Ishikawa (cell line): ENCODE results near the gene OR14C36.

Experiments used
- CREB1 ChIP-seq: IDR thresholded peaks from 2 replicates; pipeline ENCODE4 v1.6.1; 2012; ENCODE audit warnings: low read depth
- EGR1 ChIP-seq: IDR thresholded peaks from 2 replicates; pipeline ENCODE4 v1.6.1; 2012
- TAF1 ChIP-seq: IDR thresholded peaks from 2 replicates; pipeline ENCODE4 v1.6.1; 2012; ENCODE audit warnings: low read depth, mild to moderate bottlenecking
- TEAD4 ChIP-seq: IDR thresholded peaks from 2 replicates; pipeline ENCODE4 v1.6.1; 2012
- YY1 ChIP-seq: IDR thresholded peaks from 2 replicates; pipeline ENCODE4 v1.6.1; 2012; ENCODE audit warnings: low read depth
- TF ChIP-seq, protein P1 (sequence below): IDR thresholded peaks from 2 replicates; pipeline ENCODE4 v1.6.1; 2012; ENCODE audit warnings: low read depth, mild to moderate bottlenecking
- TF ChIP-seq, protein P2 (sequence below): IDR thresholded peaks from 2 replicates; pipeline ENCODE4 v1.6.1; 2012

DNA sequence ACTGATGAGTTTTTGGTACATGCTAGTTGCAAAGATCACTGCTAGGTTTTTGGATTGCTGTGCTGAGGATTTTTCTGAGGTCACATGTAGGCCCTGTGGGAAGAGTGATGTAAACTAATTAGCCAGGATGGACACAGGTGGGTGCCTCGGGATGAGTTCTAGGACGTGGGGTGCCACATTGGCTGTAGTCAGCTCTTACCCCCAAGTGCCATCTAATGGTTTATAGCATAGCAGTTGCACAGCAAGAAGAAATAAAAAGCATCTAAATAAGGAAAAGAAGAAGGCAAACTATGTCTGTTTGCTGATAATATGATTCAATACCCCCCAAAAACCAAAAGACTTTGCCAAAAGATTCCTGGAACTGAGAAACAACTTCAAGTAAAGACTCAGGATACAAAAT lies 44.5 kb downstream of the OR14C36 start:
- no peak for TF ChIP-seq EGR1
- TF ChIP-seq, protein P1, sequence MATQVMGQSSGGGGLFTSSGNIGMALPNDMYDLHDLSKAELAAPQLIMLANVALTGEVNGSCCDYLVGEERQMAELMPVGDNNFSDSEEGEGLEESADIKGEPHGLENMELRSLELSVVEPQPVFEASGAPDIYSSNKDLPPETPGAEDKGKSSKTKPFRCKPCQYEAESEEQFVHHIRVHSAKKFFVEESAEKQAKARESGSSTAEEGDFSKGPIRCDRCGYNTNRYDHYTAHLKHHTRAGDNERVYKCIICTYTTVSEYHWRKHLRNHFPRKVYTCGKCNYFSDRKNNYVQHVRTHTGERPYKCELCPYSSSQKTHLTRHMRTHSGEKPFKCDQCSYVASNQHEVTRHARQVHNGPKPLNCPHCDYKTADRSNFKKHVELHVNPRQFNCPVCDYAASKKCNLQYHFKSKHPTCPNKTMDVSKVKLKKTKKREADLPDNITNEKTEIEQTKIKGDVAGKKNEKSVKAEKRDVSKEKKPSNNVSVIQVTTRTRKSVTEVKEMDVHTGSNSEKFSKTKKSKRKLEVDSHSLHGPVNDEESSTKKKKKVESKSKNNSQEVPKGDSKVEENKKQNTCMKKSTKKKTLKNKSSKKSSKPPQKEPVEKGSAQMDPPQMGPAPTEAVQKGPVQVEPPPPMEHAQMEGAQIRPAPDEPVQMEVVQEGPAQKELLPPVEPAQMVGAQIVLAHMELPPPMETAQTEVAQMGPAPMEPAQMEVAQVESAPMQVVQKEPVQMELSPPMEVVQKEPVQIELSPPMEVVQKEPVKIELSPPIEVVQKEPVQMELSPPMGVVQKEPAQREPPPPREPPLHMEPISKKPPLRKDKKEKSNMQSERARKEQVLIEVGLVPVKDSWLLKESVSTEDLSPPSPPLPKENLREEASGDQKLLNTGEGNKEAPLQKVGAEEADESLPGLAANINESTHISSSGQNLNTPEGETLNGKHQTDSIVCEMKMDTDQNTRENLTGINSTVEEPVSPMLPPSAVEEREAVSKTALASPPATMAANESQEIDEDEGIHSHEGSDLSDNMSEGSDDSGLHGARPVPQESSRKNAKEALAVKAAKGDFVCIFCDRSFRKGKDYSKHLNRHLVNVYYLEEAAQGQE: no peak
- TF ChIP-seq YY1: no peak
- no peak for TF ChIP-seq CREB1
- no peak for TF ChIP-seq TAF1
- TF ChIP-seq TEAD4: no peak
- TF ChIP-seq, protein P2, sequence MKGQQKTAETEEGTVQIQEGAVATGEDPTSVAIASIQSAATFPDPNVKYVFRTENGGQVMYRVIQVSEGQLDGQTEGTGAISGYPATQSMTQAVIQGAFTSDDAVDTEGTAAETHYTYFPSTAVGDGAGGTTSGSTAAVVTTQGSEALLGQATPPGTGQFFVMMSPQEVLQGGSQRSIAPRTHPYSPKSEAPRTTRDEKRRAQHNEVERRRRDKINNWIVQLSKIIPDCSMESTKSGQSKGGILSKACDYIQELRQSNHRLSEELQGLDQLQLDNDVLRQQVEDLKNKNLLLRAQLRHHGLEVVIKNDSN: no peak
